HepG2 (cell line): Measurements from ENCODE around the gene MASP1. TPM values are rescaled to one million over a fixed set of nuclear protein-coding genes. Genes with fewer than 3 reads are reported as not detected.

Experiments
- BATF2 ChIP-seq: sonication (generic); formaldehyde crosslinking; IDR thresholded peaks from 2 replicates; pipeline ENCODE4 v1.8.0; 2022; ENCODE audit warnings: mild to moderate bottlenecking, missing genetic modification reagents, moderate library complexity
- LRRFIP1 ChIP-seq: sonication (generic); formaldehyde crosslinking; conservative IDR thresholded peaks from 2 replicates; pipeline ENCODE4 v1.4.0; 2020; ENCODE audit warnings: missing genetic modification reagents
- NRL ChIP-seq: sonication (generic); formaldehyde crosslinking; IDR thresholded peaks from 2 replicates; pipeline ENCODE4 v1.5.0; 2020; ENCODE audit warnings: missing genetic modification reagents, mild to moderate bottlenecking, moderate library complexity, borderline replicate concordance
- PRDM15 ChIP-seq: sonication (generic); formaldehyde crosslinking; IDR thresholded peaks from 2 replicates; pipeline ENCODE4 v1.4.0; 2020; ENCODE audit warnings: missing genetic modification reagents
- SPEN ChIP-seq: sonication (generic); formaldehyde crosslinking; IDR thresholded peaks from 2 replicates; pipeline ENCODE4 v1.5.1; 2020; ENCODE audit warnings: low read depth, mild to moderate bottlenecking, missing genetic modification reagents
- ZFP62 ChIP-seq: sonication (generic); formaldehyde crosslinking; IDR thresholded peaks from 2 replicates; pipeline ENCODE4 v1.4.0; 2020; ENCODE audit warnings: missing genetic modification reagents
- ZFP91 ChIP-seq: sonication (generic); formaldehyde crosslinking; IDR thresholded peaks from 2 replicates; pipeline ENCODE4 v1.9.0; 2022; ENCODE audit warnings: missing genetic modification reagents, mild to moderate bottlenecking, borderline replicate concordance
- ZNF274 ChIP-seq: sonication (generic); formaldehyde crosslinking; IDR thresholded peaks from 2 replicates; pipeline ENCODE4 v1.5.1; 2020; ENCODE audit warnings: mild to moderate bottlenecking, missing genetic modification reagents
- ZNF350 ChIP-seq: sonication (generic); formaldehyde crosslinking; IDR thresholded peaks from 2 replicates; pipeline ENCODE4 v1.4.0; 2020; ENCODE audit warnings: mild to moderate bottlenecking, low read depth, missing genetic modification reagents, borderline replicate concordance
- ZNF468 ChIP-seq: sonication (generic); formaldehyde crosslinking; IDR thresholded peaks from 2 replicates; pipeline ENCODE4 v1.8.0; 2022; ENCODE audit warnings: mild to moderate bottlenecking, moderate library complexity, missing genetic modification reagents
- ZNF570 ChIP-seq: sonication (generic); formaldehyde crosslinking; IDR thresholded peaks from 2 replicates; pipeline ENCODE4 v1.4.0; 2020; ENCODE audit warnings: mild to moderate bottlenecking, missing genetic modification reagents, borderline replicate concordance
- ZNF770 ChIP-seq: sonication (generic); formaldehyde crosslinking; IDR thresholded peaks from 2 replicates; pipeline ENCODE4 v1.5.0; 2020; ENCODE audit warnings: mild to moderate bottlenecking, missing genetic modification reagents
- ZNF792 ChIP-seq: IDR thresholded peaks from 2 replicates; pipeline ENCODE4 v1.6.1; 2016
- polyA plus RNA-seq, 8 experiments: library from polyadenylated mRNA; depleted of rRNA in 3 of 8; stranded (reverse) in 7 of 8; unstranded in 1 of 8; fragments of >200 nt; fragmentation: Illumina TruSeq in 4 of 8; extraction: Trizol in 4 of 8; gene quantifications; 2 replicates each; pipeline versions ENCODE4 v1.2.1 to v1.2.3, GENCODE V29; 2011 to 2016; ENCODE audit warnings: low read depth in 4 of 8, missing spikeins in 1 of 8, mixed read lengths in 1 of 8; ENCODE audit not compliant: insufficient read depth in 1 of 8
- total RNA-seq, 5 experiments: library from RNA; depleted of rRNA; stranded (reverse); fragments of >200 nt; fragmentation: Illumina TruSeq; extraction: Trizol; gene quantifications; 2 replicates each; pipeline ENCODE4 v1.2.3, GENCODE V29; 2016; ENCODE audit warnings: low read depth in 1 of 5

MASP1 gene
- total and polyA plus RNA-seq, 2 of the 13 experiments (the other 11 are each of a cell fraction or from before 2014, with no cell fraction given): 10.8 to 56.0 TPM

- TF ChIP-seq ZNF350 (CRISPR knock-in tag) (no peak), SPEN (no peak), ZNF570 (no peak), ZNF274 (CRISPR knock-in tag) (no peak), LRRFIP1 (CRISPR knock-in tag) (no peak), ZFP91 (CRISPR knock-in tag) (no peak), ZNF792 (CRISPR knock-in tag) (peak; percentile 75; the same call in 1 of the 2 replicates), ZNF770 (CRISPR knock-in tag) (no peak), ZNF468 (CRISPR knock-in tag) (no peak), BATF2 (no peak), PRDM15 (CRISPR knock-in tag) (no peak), ZFP62 (CRISPR knock-in tag) (no peak), NRL (CRISPR knock-in tag) (no peak)
These were observed 5.0 kb downstream of the MASP1 start (continued) for GRCh38 chr3:187286467-187287059.
